H1 (cell line): ENCODE measurements around the gene ZRANB3. TPM values are rescaled to one million over a fixed set of nuclear protein-coding genes. Genes with fewer than 3 reads are reported as not detected.

Experiments
- CTCF ChIA-PET: fragments of 300-600 bp; sonication (Branson Sonifier 250); formaldehyde crosslinking; loops from one replicate; lab custom pipeline; 2021; ENCODE audit not compliant: partially characterized antibody; lab: Charles Lee
- POLR2A ChIA-PET: fragments of 300-600 bp; sonication (Branson Sonifier 250); formaldehyde crosslinking; loops from one replicate; lab custom pipeline; 2021; ENCODE audit warnings: inconsistent platforms; ENCODE audit not compliant: partially characterized antibody; lab: Charles Lee
- DNase-seq, 2 experiments: peaks; one replicate each; pipeline versions ENCODE4 v3.0.0 to v3.0.0-alpha.2; 2010 to 2022; ENCODE audit warnings: low spot score in 2 of 2, low read depth in 1 of 2, mixed read lengths in 1 of 2
- FAIRE-seq: peaks from 2 replicates; lab custom pipeline; 2011; peaks lifted over from hg19 to GRCh38; lab: Jason Lieb, UNC
- H2AFZ ChIP-seq: 2 replicates; pipeline ENCODE4 v1.8.1; 2012; ENCODE audit warnings: low read length, inconsistent platforms
- H2AK5ac ChIP-seq: 2 replicates; pipeline ENCODE4 v1.6.1; 2013; ENCODE audit warnings: low read depth, low read length
- H2BK120ac ChIP-seq: replicated peaks from 2 replicates; pipeline ENCODE3; 2013; ENCODE audit warnings: low read depth, low read length, inconsistent platforms
- H2BK12ac ChIP-seq: 2 replicates; pipeline ENCODE4 v1.6.1; 2013; ENCODE audit warnings: low read depth, low read length
- H2BK15ac ChIP-seq: 2 replicates; pipeline ENCODE4 v1.6.1; 2013; ENCODE audit warnings: low read length
- H2BK20ac ChIP-seq: 2 replicates; pipeline ENCODE4 v1.6.1; 2013; ENCODE audit warnings: low read length
- H2BK5ac ChIP-seq: 2 replicates; pipeline ENCODE4 v1.6.1; 2013; ENCODE audit warnings: low read depth, low read length
- H3K14ac ChIP-seq: 2 replicates; pipeline ENCODE4 v1.6.1; 2013; ENCODE audit warnings: inconsistent platforms; ENCODE audit not compliant: insufficient read length
- H3K18ac ChIP-seq: 2 replicates; pipeline ENCODE4 v1.6.1; 2013; ENCODE audit warnings: low read length; ENCODE audit errors: extremely low read depth
- H3K23ac ChIP-seq: 2 replicates; pipeline ENCODE4 v1.6.1; 2013; ENCODE audit warnings: inconsistent platforms; ENCODE audit not compliant: insufficient read length
- H3K23me2 ChIP-seq: 2 replicates; pipeline ENCODE4 v1.6.1; 2013; ENCODE audit warnings: low read depth, low read length
- H3K27ac ChIP-seq: 2 replicates; pipeline ENCODE4 v1.6.1; 2011; ENCODE audit warnings: low read depth, low read length, inconsistent platforms
- H3K27me3 ChIP-seq, 4 experiments: replicated peaks in 1 of 4; 1 replicate in 1 of 4; 2 replicates in 3 of 4; pipeline versions ENCODE4 v1.6.1 to v1.8.1; 2011 to 2013; ENCODE audit warnings: low read length in 3 of 4, mild to moderate bottlenecking in 3 of 4, inconsistent platforms in 2 of 4, mixed read lengths in 2 of 4, moderate library complexity in 1 of 4; ENCODE audit not compliant: control insufficient read depth in 3 of 4, insufficient read depth in 3 of 4; ENCODE audit errors: extremely low read depth in 1 of 4
- H3K36me3 ChIP-seq, 4 experiments: 2 replicates each; pipeline versions ENCODE4 v1.6.1 to v1.8.1; 2011 to 2013; ENCODE audit warnings: mild to moderate bottlenecking in 4 of 4, low read length in 3 of 4, moderate library complexity in 2 of 4, control low read depth in 1 of 4, inconsistent platforms in 1 of 4; ENCODE audit not compliant: insufficient read depth in 4 of 4, control insufficient read depth in 2 of 4
- H3K4ac ChIP-seq: replicated peaks from 2 replicates; pipeline ENCODE3; 2013; ENCODE audit warnings: low read length, low read depth, mixed read lengths, inconsistent platforms; ENCODE audit not compliant: insufficient read length
- H3K4me1 ChIP-seq, 4 experiments: replicated peaks in 1 of 4; 1 replicate in 1 of 4; 2 replicates in 3 of 4; pipeline versions ENCODE4 v1.6.1 to v1.8.1; 2011 to 2013; ENCODE audit warnings: low read length in 3 of 4, inconsistent platforms in 2 of 4, mixed read lengths in 1 of 4; ENCODE audit not compliant: insufficient read depth in 4 of 4, control insufficient read depth in 3 of 4
- H3K4me2 ChIP-seq, 2 experiments: 2 replicates each; pipeline versions ENCODE4 v1.6.1 to v1.8.1; 2011 to 2013; ENCODE audit warnings: low read depth in 2 of 2, low read length in 2 of 2, control low read depth in 1 of 2, inconsistent platforms in 1 of 2, mild to moderate bottlenecking in 1 of 2; ENCODE audit not compliant: insufficient read depth in 1 of 2
- H3K4me3 ChIP-seq, 4 experiments: fragments of 200-600, 300-600 bp in 1 of 4; sonication (generic), shearing (Covaris generic), sonication (Bioruptor Twin) in 1 of 4; 2 replicates each; pipeline versions ENCODE4 v1.5.1 to v1.8.1; 2011 to 2016; ENCODE audit warnings: low read length in 4 of 4, low read depth in 3 of 4, control low read depth in 2 of 4, inconsistent platforms in 2 of 4, mild to moderate bottlenecking in 2 of 4, mixed read lengths in 1 of 4, moderate library complexity in 1 of 4; ENCODE audit not compliant: insufficient read depth in 2 of 4; ENCODE audit errors: extremely low read depth in 1 of 4
- H3K56ac ChIP-seq: replicated peaks from 2 replicates; pipeline ENCODE3; 2013; ENCODE audit warnings: low read depth, mild to moderate bottlenecking, mixed read lengths, low read length, inconsistent platforms; ENCODE audit not compliant: insufficient read length
- H3K79me1 ChIP-seq: 2 replicates; pipeline ENCODE4 v1.6.1; 2013; ENCODE audit warnings: low read depth, low read length, control low read depth
- H3K79me2 ChIP-seq, 2 experiments: 2 replicates each; pipeline versions ENCODE4 v1.6.1 to v1.8.1; 2012 to 2013; ENCODE audit warnings: low read length in 2 of 2, mild to moderate bottlenecking in 2 of 2, inconsistent platforms in 1 of 2; ENCODE audit not compliant: insufficient read depth in 2 of 2, control insufficient read depth in 1 of 2
- H3K9ac ChIP-seq, 4 experiments: replicated peaks in 1 of 4; 1 replicate in 1 of 4; 2 replicates in 3 of 4; pipeline versions ENCODE4 v1.6.1 to v1.8.1; 2011 to 2013; ENCODE audit warnings: low read depth in 3 of 4, low read length in 3 of 4, control low read depth in 2 of 4, mild to moderate bottlenecking in 2 of 4, moderate library complexity in 2 of 4, inconsistent platforms in 1 of 4; ENCODE audit errors: extremely low read depth in 1 of 4
- H3K9me3 ChIP-seq, 2 experiments: 2 replicates each; pipeline versions ENCODE4 v1.6.1 to v1.8.1; 2012 to 2013; ENCODE audit warnings: mild to moderate bottlenecking in 2 of 2, moderate library complexity in 2 of 2, control low read depth in 1 of 2, inconsistent platforms in 1 of 2, low read depth in 1 of 2, low read length in 1 of 2, mixed read lengths in 1 of 2; ENCODE audit not compliant: insufficient read depth in 2 of 2
- H4K20me1 ChIP-seq, 2 experiments: replicated peaks in 1 of 2; 2 replicates each; pipeline versions ENCODE3 to v1.8.1; 2011 to 2013; ENCODE audit warnings: inconsistent platforms in 2 of 2, low read length in 2 of 2, mild to moderate bottlenecking in 1 of 2; ENCODE audit not compliant: insufficient read depth in 2 of 2, control insufficient read depth in 1 of 2
- H4K5ac ChIP-seq: 2 replicates; pipeline ENCODE4 v1.6.1; 2013; ENCODE audit warnings: low read length, low read depth, mixed read lengths, inconsistent platforms; ENCODE audit not compliant: insufficient read length
- H4K8ac ChIP-seq: 2 replicates; pipeline ENCODE4 v1.8.0; 2013; ENCODE audit warnings: mild to moderate bottlenecking, moderate library complexity, low read length, inconsistent platforms; ENCODE audit not compliant: insufficient read depth; ENCODE audit errors: extremely low read depth
- H4K91ac ChIP-seq: replicated peaks from 2 replicates; pipeline ENCODE3; 2013; ENCODE audit warnings: low read length, mixed read lengths, inconsistent platforms; ENCODE audit not compliant: insufficient read length
- CREB1 ChIP-seq: IDR thresholded peaks from 2 replicates; pipeline ENCODE4 v1.6.1; 2012; ENCODE audit warnings: inconsistent platforms
- CTBP2 ChIP-seq: IDR thresholded peaks from 2 replicates; pipeline ENCODE4 v1.7.0; 2011; ENCODE audit warnings: borderline replicate concordance, mild to moderate bottlenecking, moderate library complexity, mixed read lengths, low read length; ENCODE audit not compliant: insufficient read depth, insufficient read length
- FOSL1 ChIP-seq: IDR thresholded peaks from 2 replicates; pipeline ENCODE4 v1.6.1; 2011; ENCODE audit warnings: mild to moderate bottlenecking, low read depth, low read length, moderate library complexity; ENCODE audit not compliant: insufficient read depth
- MAFK ChIP-seq: IDR thresholded peaks from 2 replicates; pipeline ENCODE4 v1.6.1; 2012; ENCODE audit warnings: low read depth, mild to moderate bottlenecking, improper control_type of control experiment, low read length
- SP2 ChIP-seq: IDR thresholded peaks from 2 replicates; pipeline ENCODE4 v1.6.1; 2012; ENCODE audit warnings: mild to moderate bottlenecking, low read length, inconsistent platforms
- SP4 ChIP-seq: IDR thresholded peaks from 2 replicates; pipeline ENCODE4 v1.6.1; 2012; ENCODE audit warnings: low read length, inconsistent platforms
- TBP ChIP-seq: IDR thresholded peaks from 2 replicates; pipeline ENCODE4 v1.6.1; 2011; ENCODE audit warnings: low read depth, low read length, improper control_type of control experiment
- TEAD4 ChIP-seq: IDR thresholded peaks from 2 replicates; pipeline ENCODE4 v1.6.1; 2012; ENCODE audit warnings: low read depth, low read length, inconsistent platforms, mixed read lengths
- WGBS, 2 experiments: shearing (Covaris generic) in 1 of 2; methylation state at CpG; one replicate each; pipeline versions ENCODE4 v1.1.6 to v1.1.7; 2013 to 2015; ENCODE audit warnings: low lambda C conversion rate in 2 of 2, mixed read lengths in 2 of 2, inconsistent platforms in 1 of 2, low coverage in 1 of 2, missing lambda C conversion rate in 1 of 2; ENCODE audit not compliant: insufficient replicate concordance in 2 of 2, insufficient coverage in 1 of 2, insufficient read length in 1 of 2; ENCODE audit errors: extremely low coverage in 1 of 2, missing lambda C conversion rate in 1 of 2; 5-methylcytosine and 5-hydroxymethylcytosine counted together
- polyA plus RNA-seq, 7 experiments: library from polyadenylated mRNA; depleted of rRNA in 3 of 7; stranded (reverse) in 5 of 7; unstranded in 2 of 7; fragments of >200 nt in 5 of 7; fragments of 200-250 nt in 2 of 7; gene quantifications; 1 replicate in 5 of 7; 2 replicates in 1 of 7; 4 replicates in 1 of 7; pipeline versions ENCODE4 v1.2.1 to v1.2.3, GENCODE V29; 2011 to 2013; ENCODE audit warnings: missing spikeins in 2 of 7, mixed read lengths in 2 of 7
- total RNA-seq: library from RNA; stranded (reverse); fragmentation: NEBNext Ultra II Directional; extraction: Animal tissue kit (Norgen Biotek cat#: 25700); gene quantifications from 2 replicates; pipeline ENCODE4 v1.2.1, GENCODE V29; 2021

Gene ZRANB3
- total and polyA plus RNA-seq, 2 of the 8 experiments (the other 6 are each of a cell fraction or from before 2014, with no cell fraction given), result 4.5 to 19.3 TPM

DNA sequence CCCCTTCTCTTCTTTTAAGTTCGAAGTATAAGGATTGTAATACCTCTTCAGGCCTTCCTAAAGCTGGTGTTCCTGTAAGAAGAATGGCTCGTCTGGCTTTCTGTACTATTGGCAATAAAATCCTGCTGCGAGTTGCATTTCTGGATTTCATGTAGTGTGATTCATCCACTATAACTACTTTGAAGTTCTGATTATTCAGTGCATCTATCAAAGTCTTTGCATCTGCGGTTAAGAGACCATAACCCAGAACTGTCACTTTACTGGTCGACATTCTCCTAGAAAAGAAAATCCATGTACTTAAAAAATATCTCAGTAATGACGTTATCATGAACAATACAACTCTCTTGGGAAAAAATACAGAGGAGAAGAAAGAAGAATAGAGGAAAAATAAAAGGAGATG is 181.1 kb downstream of the ZRANB3 start:
- peaks cover 0 to 8% (median 0%) of the 10 kb centered on the region in 4 experiments; a peak in 2 of 8 replicates for H3K36me3 ChIP-seq
- no peak overlapping the region for H3K9ac ChIP-seq
- H3K18ac ChIP-seq, result no peak overlapping the region
- no peak overlapping the region for H2BK12ac ChIP-seq
- no peaks in the 10 kb centered on the region for H4K20me1 ChIP-seq
- no peak overlapping the region for H3K4me2 ChIP-seq
- no peak overlapping the region for H4K5ac ChIP-seq
- no peak overlapping the region for H3K4ac ChIP-seq
- peaks cover 0 to 4% of the 10 kb centered on the region in 2 experiments; a peak in 1 of 4 replicates for H3K9me3 ChIP-seq
- no peaks in the 10 kb centered on the region for H3K23me2 ChIP-seq
- no peaks in the 10 kb centered on the region for H3K27me3 ChIP-seq
- H3K79me2 ChIP-seq, result no peaks in the 10 kb centered on the region
- no peak overlapping the region for H2AK5ac ChIP-seq
- H2BK5ac ChIP-seq, result no peak overlapping the region
- ChIA-PET POLR2A (no interaction called here), CTCF (interaction anchor here (1.1 kb wide), 1 partner anchor 20 kb away, joined by 3 read pairs; no protein-coding TSS in a partner anchor)
- no peak overlapping the region for H3K56ac ChIP-seq
- DNase-seq (no peak), FAIRE-seq (no peak)
- no peak overlapping the region for H2BK15ac ChIP-seq
- no peak overlapping the region for H3K4me3 ChIP-seq
- H3K4me1 ChIP-seq, result no peaks in the 10 kb centered on the region; a peak in 1 of 7 replicates
- H4K8ac ChIP-seq, result no peak overlapping the region
- no peak overlapping the region for H2BK120ac ChIP-seq
- no peak overlapping the region for H2BK20ac ChIP-seq
- 92% methylated on average over 6 of the region's 6 CpGs; no CpG with 5 or more reads in 1 of the 2 experiments for WGBS, 2 experiments
- H3K23ac ChIP-seq, result no peak overlapping the region
- H2AFZ ChIP-seq, result no peak overlapping the region
- H3K14ac ChIP-seq, result no peak overlapping the region
- H3K79me1 ChIP-seq, result no peaks in the 10 kb centered on the region
- H4K91ac ChIP-seq, result no peak overlapping the region
- H3K27ac ChIP-seq, result no peak overlapping the region
- TF ChIP-seq SP4 (no peak), CTBP2 (no peak), TEAD4 (no peak), CREB1 (no peak), SP2 (no peak), TBP (no peak), FOSL1 (no peak), MAFK (no peak)
